HG02571 (cell line): ENCODE results near the gene SLC15A4.

Experiments used
- ATAC-seq: cut with Tn5 transposase; IDR thresholded peaks from one replicate; pipeline ENCODE4 v1.9.1; 2021; ENCODE audit warnings: mild to moderate bottlenecking, moderate library complexity; ENCODE audit not compliant: unreplicated experiment

SLC15A4 gene

DNA sequence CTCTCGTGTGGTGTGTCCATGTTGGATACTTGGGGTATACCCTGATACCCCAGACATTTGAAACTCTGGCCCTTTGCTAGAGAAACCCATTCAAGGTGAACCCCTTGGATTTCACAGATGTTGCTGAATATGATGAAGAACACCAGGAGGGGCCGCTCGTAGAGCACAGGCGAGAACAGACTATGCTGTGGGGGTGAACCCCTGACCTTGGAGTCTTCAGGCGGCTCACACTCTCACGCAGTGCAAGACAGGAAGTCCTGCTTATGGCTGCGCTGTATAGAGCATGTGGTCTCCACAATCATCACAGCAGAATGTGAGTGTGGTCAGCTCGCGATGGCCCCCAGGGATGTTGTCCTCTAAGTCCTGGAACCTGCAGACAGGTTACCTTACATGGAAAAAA, 60.4 kb downstream of the SLC15A4 start:
- ATAC-seq, result no peak

DNA sequence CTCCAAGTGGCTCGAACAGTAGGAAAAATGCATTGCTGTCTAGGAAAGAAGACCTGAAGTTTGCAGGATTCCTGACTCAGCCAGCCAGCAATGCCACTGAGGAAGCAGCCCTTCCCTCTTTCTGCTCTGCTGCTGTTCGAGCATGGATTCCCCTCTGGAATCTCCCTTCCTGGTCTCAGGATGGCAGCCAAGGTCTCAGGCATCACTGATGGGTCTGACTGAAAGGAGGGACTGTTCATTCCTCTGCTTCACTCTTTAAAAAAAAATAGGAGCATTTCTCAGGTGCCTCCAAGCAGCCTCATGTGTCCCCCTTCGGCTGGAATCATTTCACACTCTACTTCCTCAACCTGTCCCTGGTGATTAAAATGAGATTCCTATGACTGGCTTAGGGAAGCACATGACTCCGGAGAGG, 62.4 kb downstream of the SLC15A4 start:
- no peak for ATAC-seq

DNA sequence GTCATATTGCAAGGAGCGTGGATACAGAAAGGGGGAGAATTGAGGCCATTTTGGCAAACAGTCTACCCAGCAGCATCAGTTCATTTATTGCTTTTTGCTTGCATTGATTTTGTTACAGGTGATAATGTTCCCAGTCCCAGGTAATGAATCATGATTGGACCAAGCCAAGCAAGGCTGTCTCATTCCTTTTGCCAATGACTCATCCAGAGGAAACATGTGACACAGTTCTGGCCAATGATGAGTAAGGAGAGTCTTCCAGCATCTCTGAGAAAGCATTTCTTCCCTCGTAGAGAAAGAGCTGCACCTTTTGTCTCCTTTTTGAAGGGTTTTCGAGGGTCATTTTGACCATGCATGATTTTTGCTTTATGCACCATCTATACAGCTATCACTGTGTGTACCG, 68.2 kb downstream of the SLC15A4 start:
- ATAC-seq, result no peak

DNA sequence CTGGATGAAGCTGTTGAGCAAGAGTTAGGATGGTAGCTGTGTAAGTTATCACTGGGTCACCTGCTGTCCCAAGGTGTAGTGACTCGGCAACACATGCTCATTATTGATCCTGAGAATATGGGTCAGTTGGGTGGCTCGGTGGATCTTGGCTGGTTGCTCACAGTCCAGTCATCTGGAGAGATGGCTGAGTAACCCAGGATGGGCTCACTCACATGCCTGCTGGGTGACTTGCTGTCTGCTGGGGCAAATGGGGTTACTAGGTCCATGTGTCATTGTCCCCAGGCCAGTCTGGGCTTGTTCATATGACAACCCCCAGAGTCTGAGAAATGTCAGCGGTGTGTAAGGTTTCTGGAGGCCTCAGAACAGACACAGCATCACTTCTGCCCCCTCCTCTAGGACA, 69.5 kb downstream of the SLC15A4 start:
- no peak for ATAC-seq

DNA sequence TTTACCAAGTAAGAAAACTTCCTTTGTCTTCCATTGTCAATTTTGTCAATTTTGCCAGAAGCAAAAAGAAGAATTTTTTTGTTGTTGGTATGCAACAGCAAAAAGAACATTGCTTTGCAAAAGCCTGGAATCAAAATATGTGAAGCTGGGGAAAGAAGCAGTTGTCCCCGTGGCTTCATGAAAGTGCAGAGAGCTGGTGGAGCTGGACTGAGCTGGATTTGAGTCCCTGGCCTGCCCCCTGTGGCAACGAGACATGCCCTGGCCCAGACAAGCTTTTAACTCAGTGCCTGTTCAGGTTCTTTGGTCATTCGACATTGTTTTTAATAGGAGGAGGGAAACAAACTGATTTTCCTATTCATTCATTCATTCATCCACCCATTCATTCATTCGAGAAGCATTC, 70.3 kb downstream of the SLC15A4 start:
- no peak for ATAC-seq

DNA sequence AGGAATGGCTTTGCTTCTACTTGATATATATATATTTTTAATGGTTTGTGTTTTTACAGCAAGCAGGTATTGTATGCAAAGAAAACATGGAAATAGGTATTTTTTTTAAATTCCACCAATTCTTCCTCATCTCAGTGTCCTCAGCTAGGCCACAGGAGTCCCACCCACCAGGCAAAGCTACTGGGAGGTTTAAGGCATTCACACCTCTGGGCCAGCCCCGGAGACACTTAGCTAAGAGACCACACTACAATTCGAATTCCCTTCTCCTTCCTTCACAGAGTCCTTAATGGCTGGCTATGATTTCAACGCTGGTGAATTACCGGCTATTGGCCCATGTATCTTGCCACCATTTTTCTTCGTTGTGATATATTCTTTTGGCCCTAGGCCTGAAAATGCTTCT, 71.4 kb downstream of the SLC15A4 start:
- no peak for ATAC-seq

DNA sequence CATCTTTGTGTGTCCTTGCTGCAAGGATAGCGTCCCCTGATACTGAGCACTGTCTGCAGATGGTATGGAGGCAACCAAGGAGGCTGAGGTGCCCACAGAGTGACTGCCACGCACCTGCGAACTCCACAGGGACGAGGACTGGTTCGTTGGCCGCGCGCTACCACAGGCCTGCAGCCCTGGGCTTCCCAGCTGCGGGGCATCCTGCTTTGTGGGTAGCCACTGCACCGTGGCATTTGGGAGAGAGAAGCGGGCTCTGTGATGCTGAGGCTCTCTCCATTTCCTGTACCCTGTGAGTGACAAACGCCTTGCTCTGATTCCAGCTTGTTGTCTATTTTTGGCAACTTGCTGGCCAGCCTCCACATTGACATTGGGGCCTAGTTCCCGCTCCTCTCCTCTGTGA, 76.3 kb downstream of the SLC15A4 start:
- ATAC-seq, result no peak

DNA sequence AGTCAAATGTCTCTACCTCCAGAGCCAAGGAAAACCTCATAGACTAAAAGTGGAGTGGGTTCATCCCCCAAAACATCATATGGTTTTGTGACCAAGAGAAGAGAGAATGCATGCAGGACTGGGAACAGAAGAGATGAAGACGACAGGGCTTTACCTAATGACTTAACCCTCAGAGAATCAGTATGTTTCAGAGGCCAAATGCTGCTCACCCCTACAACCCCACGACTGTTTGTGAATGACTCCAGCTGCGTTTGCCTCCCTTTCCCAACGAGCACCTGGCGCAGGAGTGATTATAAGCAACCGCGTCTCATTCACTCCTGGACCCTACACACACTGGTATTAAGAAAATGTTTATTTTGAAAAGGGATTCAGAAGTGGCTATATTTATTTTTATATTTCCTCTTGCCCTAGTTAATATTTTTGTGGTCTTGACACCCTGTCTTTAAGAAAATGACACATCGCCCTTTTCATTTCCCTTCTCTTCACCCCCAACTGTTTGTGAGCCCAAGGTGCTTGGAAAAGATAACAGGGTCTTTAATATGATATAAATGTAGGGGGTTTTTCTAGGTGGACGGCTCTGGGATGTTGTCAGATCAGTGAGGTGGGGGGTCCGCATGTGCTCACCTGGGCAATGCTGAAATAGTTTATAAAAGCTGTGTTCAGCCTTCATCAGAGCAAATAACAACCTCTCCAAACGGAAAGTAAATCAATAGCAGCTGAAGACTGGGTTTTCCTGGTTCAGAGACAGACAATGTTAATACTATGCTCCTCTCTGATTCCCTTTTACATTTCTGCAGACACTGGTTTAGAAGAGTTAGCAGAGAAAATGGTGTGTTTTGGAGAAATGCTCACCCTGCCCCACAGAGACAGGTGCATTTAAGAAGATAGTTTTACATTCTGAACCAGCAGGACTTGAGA, 77.7 kb downstream of the SLC15A4 start:
- ATAC-seq, result no peak

DNA sequence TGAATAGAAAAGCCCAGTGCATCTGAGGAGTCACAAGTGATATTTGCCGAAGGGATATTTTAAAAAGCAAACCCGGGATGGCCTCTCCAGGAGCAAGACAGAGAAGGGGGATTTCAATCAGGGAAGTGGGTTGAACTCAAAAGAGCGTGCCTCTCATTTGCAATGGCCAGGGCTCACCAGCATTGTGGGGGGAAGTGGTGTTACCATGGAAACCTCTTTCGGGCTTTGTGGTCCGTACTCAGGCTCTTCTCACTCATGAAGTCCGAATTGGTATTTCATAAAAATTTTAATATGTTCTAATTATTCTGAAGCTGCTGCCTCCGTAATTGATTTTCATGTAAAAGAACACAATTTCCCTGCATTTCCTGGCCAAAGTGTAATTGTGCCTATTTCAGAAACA, 79.8 kb downstream of the SLC15A4 start:
- no peak for ATAC-seq
